ENCODE results near the gene URB2. TPM values are rescaled to one million over a fixed set of nuclear protein-coding genes. Genes with fewer than 3 reads are reported as not detected.

Gene URB2
- total RNA-seq, result 17.8 and 27.1 TPM in 2 replicates

GRCh38 chr1:229625915-229626831 is at the start of gene URB2, which contains the start of gene TAF5L:
Gene URB2 (plus strand): TSS chr1:229626247. CDS start chr1:229627634, 1,387 bp downstream.
Gene TAF5L (minus strand): TSS chr1:229626122. CDS start chr1:229614482, 11,640 bp downstream.

Other genes starting within 250 kb of the URB2 start
- gene ACTA1, start 192.2 kb upstream of the URB2 start, total RNA-seq, result 0.14 TPM in 1 of 2 replicates, not detected in the other
- gene NUP133, start 117.9 kb upstream of the URB2 start, total RNA-seq, result 32.5 and 36.9 TPM in 2 replicates
- 14.0 and 17.5 TPM in 2 replicates for gene ABCB10, start 67.5 kb upstream of the URB2 start, total RNA-seq
- gene TAF5L, start 125 bp upstream of the URB2 start, total RNA-seq, result 22.6 and 25.5 TPM in 2 replicates

All from nasal cavity respiratory epithelium epithelial cell of viscerocranial mucosa (primary cell).